H1 (cell line): ENCODE data around the gene L3MBTL1.

Experiments used
- CREB1 ChIP-seq: IDR thresholded peaks from 2 replicates; pipeline ENCODE4 v1.6.1; 2012; ENCODE audit warnings: inconsistent platforms
- JUN ChIP-seq: IDR thresholded peaks from 2 replicates; pipeline ENCODE4 v1.6.1; 2011; ENCODE audit warnings: low read depth, mild to moderate bottlenecking, improper control_type of control experiment, low read length

DNA sequence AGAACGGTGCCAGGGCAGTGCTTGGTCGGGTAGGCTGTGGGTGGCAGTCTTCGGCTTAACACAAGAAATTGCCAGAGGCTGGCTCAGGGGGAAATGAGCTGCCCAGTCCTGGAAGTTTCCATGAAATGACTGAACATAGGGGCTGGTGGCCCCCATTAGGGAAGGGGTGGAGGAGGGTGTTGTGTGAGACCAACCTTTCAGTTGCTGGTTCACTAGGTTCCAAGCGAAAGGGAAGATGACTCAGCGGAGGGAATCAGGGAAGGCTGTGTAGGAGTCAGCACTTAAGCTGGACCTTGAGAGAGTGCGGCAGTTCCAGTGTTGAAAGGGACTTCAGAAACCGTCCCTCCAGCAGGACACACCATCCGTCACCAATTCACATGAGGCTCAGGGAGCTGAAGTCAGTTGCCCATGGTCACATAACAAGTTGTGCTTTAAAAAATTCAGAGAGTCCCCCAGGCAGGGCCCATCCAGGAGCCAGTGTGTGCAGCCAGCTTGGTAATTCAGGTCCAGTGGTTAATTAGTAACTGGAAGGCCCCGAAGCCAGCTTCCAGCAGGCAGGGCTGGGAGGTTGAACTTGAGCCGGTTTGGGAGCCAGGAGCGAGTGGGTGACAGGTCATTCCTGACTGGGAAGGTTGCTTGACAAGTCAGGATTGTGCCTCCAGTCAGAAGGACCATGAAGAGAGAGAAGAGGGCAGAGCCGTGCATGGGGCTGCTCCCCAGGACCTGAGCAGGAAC, 51.1 kb downstream of the L3MBTL1 start, which contains the start of gene SGK2:
- TF ChIP-seq JUN (no peak), CREB1 (no peak)
